Keratinocyte (primary cell): ENCODE data around the gene EDC3. TPM values are rescaled to one million over a fixed set of nuclear protein-coding genes. Genes with fewer than 3 reads are reported as not detected.

Source experiments
- DNase-seq: peaks from one replicate; pipeline ENCODE4 v3.0.0-alpha.2; 2011; ENCODE audit warnings: low read depth, missing footprints, low spot score
- FAIRE-seq: peaks from 2 replicates; lab custom pipeline; 2011; peaks lifted over from hg19 to GRCh38; lab: Jason Lieb, UNC
- H2AFZ ChIP-seq: 2 replicates; pipeline ENCODE4 v1.6.0; 2012; ENCODE audit warnings: low read length, control low read depth, inconsistent platforms; ENCODE audit not compliant: control insufficient read depth
- H3K27ac ChIP-seq: 2 replicates; pipeline ENCODE4 v1.5.1; 2011; ENCODE audit warnings: low read length; ENCODE audit not compliant: control insufficient read depth, insufficient read depth
- H3K27me3 ChIP-seq: 3 replicates; pipeline ENCODE4 v1.6.0; 2011; ENCODE audit warnings: low read length; ENCODE audit not compliant: control insufficient read depth, insufficient read depth; ENCODE audit errors: extremely low read depth
- H3K36me3 ChIP-seq, 2 experiments: 2 replicates in 1 of 2; 3 replicates in 1 of 2; pipeline ENCODE4 v1.5.1; 2011; ENCODE audit warnings: low read length in 2 of 2, mild to moderate bottlenecking in 1 of 2; ENCODE audit not compliant: control insufficient read depth in 2 of 2, insufficient read depth in 2 of 2; ENCODE audit errors: extremely low read depth in 1 of 2
- H3K4me1 ChIP-seq: 3 replicates; pipeline ENCODE4 v1.5.1; 2011; ENCODE audit warnings: low read length; ENCODE audit not compliant: control insufficient read depth, insufficient read depth; ENCODE audit errors: extremely low read depth
- H3K4me2 ChIP-seq: 3 replicates; pipeline ENCODE4 v1.6.0; 2011; ENCODE audit warnings: low read depth, low read length; ENCODE audit not compliant: control insufficient read depth, insufficient read depth; ENCODE audit errors: extremely low read depth
- H3K4me3 ChIP-seq, 3 experiments: fragments of 200-600 bp in 1 of 3; sonication (generic) in 1 of 3; 2 replicates in 2 of 3; 3 replicates in 1 of 3; pipeline ENCODE4 v1.5.1; 2011 to 2016; ENCODE audit warnings: low read length in 3 of 3, mild to moderate bottlenecking in 3 of 3, control low read depth in 2 of 3, inconsistent platforms in 1 of 3, low read depth in 1 of 3, mixed read lengths in 1 of 3, mixed run types in 1 of 3, moderate library complexity in 1 of 3; ENCODE audit not compliant: control insufficient read depth in 2 of 3, insufficient read depth in 2 of 3; ENCODE audit errors: extremely low read depth in 1 of 3
- H3K79me2 ChIP-seq: 2 replicates; pipeline ENCODE4 v1.6.0; 2012; ENCODE audit warnings: low read length; ENCODE audit not compliant: control insufficient read depth, insufficient read depth
- H3K9ac ChIP-seq: 3 replicates; pipeline ENCODE4 v1.6.0; 2011; ENCODE audit warnings: low read length; ENCODE audit not compliant: control insufficient read depth, insufficient read depth; ENCODE audit errors: extremely low read depth
- H3K9me1 ChIP-seq: 3 replicates; pipeline ENCODE4 v1.6.0; 2011; ENCODE audit warnings: low read length; ENCODE audit not compliant: control insufficient read depth, insufficient read depth; ENCODE audit errors: extremely low read depth
- H3K9me3 ChIP-seq: 2 replicates; pipeline ENCODE4 v1.5.1; 2012; ENCODE audit warnings: low read depth, low read length; ENCODE audit not compliant: control insufficient read depth
- H4K20me1 ChIP-seq: 3 replicates; pipeline ENCODE4 v1.6.0; 2011; ENCODE audit warnings: low read length; ENCODE audit not compliant: control insufficient read depth, insufficient read depth; ENCODE audit errors: extremely low read depth
- CTCF ChIP-seq, 3 experiments: IDR thresholded peaks in 1 of 3; conservative IDR thresholded peaks in 1 of 3; optimal IDR thresholded peaks in 1 of 3; 2 replicates in 2 of 3; 3 replicates in 1 of 3; pipeline versions ENCODE3 to v1.5.1; 2011; ENCODE audit warnings: low read length in 3 of 3, mild to moderate bottlenecking in 3 of 3, moderate library complexity in 2 of 3, control low read depth in 1 of 3, inconsistent platforms in 1 of 3; ENCODE audit not compliant: insufficient read depth in 2 of 3; ENCODE audit errors: extremely low read depth in 1 of 3
- EZH2 ChIP-seq: IDR thresholded peaks from one replicate; pipeline ENCODE4 v1.6.1; 2012; ENCODE audit warnings: inconsistent platforms, mild to moderate bottlenecking, low read length, moderate library complexity
- dilution Hi-C: fragments of 300-500 bp; cut with MboI; formaldehyde crosslinking; loops from one replicate; pipeline ENCODE4 v1.7.0; 2020; ENCODE audit warnings: low sequenced_read_pairs; ENCODE audit not compliant: extremely low pct_ligation_motif_present
- polyA plus RNA-seq, 5 experiments: library from polyadenylated mRNA; depleted of rRNA in 3 of 5; stranded (reverse) in 3 of 5; stranded (forward) in 1 of 5; unstranded in 1 of 5; fragments of >200 nt; gene quantifications; 1 replicate in 1 of 5; 2 replicates in 3 of 5; 3 replicates in 1 of 5; pipeline versions ENCODE4 v1.2.1 to v1.2.3, GENCODE V29; 2011 to 2012; ENCODE audit warnings: missing spikeins in 2 of 5, low read depth in 1 of 5, low replicate concordance in 1 of 5

The EDC3 gene
- polyA plus RNA-seq, 1 donor (not counting 4 experiments of a cell fraction or from before 2014, with no cell fraction given): 33.6 TPM

GRCh38 chr15:74595271-74595670, 100.6 kb downstream of the EDC3 start:
- TF ChIP-seq EZH2: no peak
- TF ChIP-seq CTCF (optimal IDR thresholded peaks at IDR 0.05 in 1 of 3, IDR thresholded peaks at IDR 0.05 in 1 of 3, conservative IDR thresholded peaks at IDR 0.05 in 1 of 3; ENCODE audit: extremely low read depth in 1 of 3, insufficient read depth in 2 of 3, low read length in 3 of 3): no peak
- peaks cover 14% of the 10 kb centered on the region for H3K4me1 ChIP-seq
- no peak overlapping the region for H3K27ac ChIP-seq
- no peak for DNase-seq
- H4K20me1 ChIP-seq: no peaks in the 10 kb centered on the region
- H3K79me2 ChIP-seq: no peaks in the 10 kb centered on the region
- dilution Hi-C loops: no loop called here
- H3K4me2 ChIP-seq: no peak overlapping the region
- no peaks in the 10 kb centered on the region for H3K9me3 ChIP-seq
- peaks cover 13% of the 10 kb centered on the region in 2 experiments for H3K36me3 ChIP-seq
- H3K27me3 ChIP-seq: no peaks in the 10 kb centered on the region
- no peak overlapping the region for H3K4me3 ChIP-seq
- FAIRE-seq: no peak
- H2AFZ ChIP-seq: no peak overlapping the region
- H3K9me1 ChIP-seq: no peaks in the 10 kb centered on the region
- no peak overlapping the region for H3K9ac ChIP-seq

DNA sequence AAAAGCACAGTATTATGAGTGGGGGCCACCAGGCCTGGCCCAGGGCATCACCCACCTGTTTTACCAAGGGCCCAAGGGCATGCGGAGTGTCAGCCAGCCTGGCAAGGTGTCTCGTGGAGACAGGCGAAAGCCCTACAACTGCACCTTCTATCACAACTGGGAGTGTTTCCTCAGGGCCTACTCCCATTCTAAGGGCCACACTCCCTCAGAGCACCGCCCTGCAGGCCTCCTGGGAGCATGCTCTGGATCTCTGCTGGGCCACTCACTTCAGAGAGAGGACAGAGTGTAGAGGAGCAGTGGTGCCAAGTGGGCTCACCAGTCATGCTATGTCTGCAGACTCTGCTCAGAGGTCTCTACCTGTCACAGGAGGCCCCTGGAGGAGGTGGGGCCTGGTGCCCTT, 101.4 kb downstream of the EDC3 start:
- dilution Hi-C loops: no loop called here
- no peaks in the 10 kb centered on the region for H3K27me3 ChIP-seq

More for the DNA sequence above, 101.4 kb downstream of the EDC3 start:
- no peaks in the 10 kb centered on the region for H4K20me1 ChIP-seq
- H3K27ac ChIP-seq: no peak overlapping the region
- no peaks in the 10 kb centered on the region for H3K9me1 ChIP-seq
- peaks cover 13 to 19% of the 10 kb centered on the region in 2 experiments for H3K36me3 ChIP-seq
- H3K4me2 ChIP-seq: no peak overlapping the region
- no peak overlapping the region for H2AFZ ChIP-seq
- H3K79me2 ChIP-seq: no peaks in the 10 kb centered on the region
- no peaks in the 10 kb centered on the region for H3K9me3 ChIP-seq
- no peak for DNase-seq
- H3K4me3 ChIP-seq: no peak overlapping the region
- FAIRE-seq: no peak
- TF ChIP-seq EZH2 (no peak), CTCF (optimal IDR thresholded peaks at IDR 0.05 in 1 of 3, IDR thresholded peaks at IDR 0.05 in 1 of 3, conservative IDR thresholded peaks at IDR 0.05 in 1 of 3; ENCODE audit: extremely low read depth in 1 of 3, insufficient read depth in 2 of 3, low read length in 3 of 3) (no peak)
- H3K4me1 ChIP-seq: peaks cover 20% of the 10 kb centered on the region
- no peak overlapping the region for H3K9ac ChIP-seq
